ENCODE measurements around the gene PRKCI. TPM values are rescaled to one million over a fixed set of nuclear protein-coding genes. Genes with fewer than 3 reads are reported as not detected.

Gene PRKCI
- total and polyA plus RNA-seq, 9 of the 15 experiments (the other 6 are each of a cell fraction or from before 2014, with no cell fraction given) = 10.5 to 43.2 (median 31.4) TPM

DNA sequence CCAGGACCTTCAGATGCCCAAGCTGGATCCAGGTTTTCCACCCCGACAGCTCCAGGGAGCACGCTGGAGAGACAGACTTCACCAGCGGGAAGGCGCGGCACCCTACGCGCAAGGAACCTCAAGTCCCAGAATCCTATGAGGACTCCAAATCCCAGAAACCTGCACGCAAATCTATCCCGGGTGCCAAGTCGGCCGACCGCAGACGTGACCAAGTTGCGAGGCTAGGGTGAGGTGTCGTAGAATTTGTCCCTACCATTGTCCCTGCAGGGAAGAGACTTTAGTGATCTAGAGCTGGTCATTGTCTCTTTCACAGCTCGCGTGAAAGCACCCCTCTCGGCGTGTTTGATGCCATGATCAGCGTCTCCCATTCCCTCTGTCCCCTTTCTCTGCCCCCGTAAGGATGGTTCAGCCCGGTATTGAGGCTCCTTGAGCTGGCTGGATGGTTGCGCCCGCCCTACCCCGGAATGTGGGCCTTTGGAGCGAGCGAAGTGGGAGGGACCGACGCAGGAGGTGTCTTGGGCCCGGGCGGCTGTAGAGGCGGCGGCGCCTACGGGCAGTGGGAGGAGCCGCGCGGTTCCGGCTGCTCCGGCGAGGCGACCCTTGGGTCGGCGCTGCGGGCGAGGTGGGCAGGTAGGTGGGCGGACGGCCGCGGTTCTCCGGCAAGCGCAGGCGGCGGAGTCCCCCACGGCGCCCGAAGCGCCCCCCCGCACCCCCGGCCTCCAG is at the start of gene PRKCI (continued):
- TF ChIP-seq, protein P1, sequence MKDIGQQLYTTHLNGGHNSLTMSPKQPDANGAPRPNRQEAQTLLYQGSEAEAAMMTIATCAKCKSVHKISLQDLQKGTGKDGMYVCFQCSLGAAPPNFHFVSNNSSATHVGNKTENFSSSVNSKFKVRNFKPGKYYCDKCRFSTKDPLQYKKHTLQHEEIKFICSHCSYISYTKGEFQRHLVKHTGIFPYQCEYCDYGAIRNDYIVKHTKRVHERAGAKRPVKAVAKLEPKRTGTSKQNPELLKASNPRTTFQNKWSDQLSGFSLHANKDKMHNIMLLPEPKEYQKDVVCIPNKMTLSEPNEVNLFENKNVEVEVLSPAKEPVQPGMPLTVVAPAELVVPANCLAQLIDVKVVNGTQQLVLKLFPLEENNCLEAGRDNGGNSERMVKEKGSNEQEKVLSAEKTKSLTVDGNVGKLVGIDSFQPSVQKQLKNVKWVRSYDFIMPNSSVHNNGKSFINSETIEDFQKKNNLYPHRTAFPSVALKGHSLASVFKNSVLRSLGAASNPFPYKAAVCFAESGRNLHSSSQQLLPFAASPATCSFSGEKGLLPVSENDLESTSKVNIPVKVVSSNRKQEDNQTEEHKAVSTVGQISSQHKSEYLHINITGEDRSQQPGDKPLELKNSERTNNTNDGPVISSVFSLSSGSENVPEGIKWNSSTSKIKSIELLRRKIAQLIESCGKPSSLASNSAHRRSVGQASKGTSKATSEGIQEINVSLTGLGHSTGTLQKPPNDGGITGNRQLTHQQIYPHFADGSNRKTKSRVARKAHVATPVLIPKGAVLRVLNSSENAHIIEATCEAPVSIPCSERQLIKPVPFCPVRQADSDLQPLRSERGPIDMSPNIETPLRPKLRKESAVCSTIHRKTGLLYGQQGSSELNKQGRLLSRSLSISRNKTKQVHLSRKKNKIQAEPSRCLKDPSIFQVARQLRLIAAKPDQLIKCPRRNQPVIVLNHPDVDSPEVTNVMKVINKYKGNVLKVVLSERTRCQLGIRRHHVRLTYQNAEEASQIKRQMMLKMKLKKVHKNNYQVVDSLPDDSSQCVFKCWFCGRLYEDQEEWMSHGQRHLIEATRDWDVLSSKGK (CRISPR knock-in tag; IDR thresholded peaks at IDR 0.05) = no peak
- TF ChIP-seq ZNF197 (CRISPR knock-in tag; IDR thresholded peaks at IDR 0.05; ENCODE audit: low read depth) (peak; percentile 47; the same call in 1 of the 2 replicates), KDM5B (IDR thresholded peaks at IDR 0.05; ENCODE audit: insufficient replicate concordance, low read depth, low read length) (peak; percentile 87), ZNF512 (tag; IDR thresholded peaks at IDR 0.05) (no peak), HIVEP1 (CRISPR knock-in tag; IDR thresholded peaks at IDR 0.05) (no peak), PHF20 (IDR thresholded peaks at IDR 0.05; ENCODE audit: partially characterized antibody) (no peak), HNRNPL (IDR thresholded peaks at IDR 0.05; ENCODE audit: low read depth, low read length) (no peak), HDAC6 (IDR thresholded peaks at IDR 0.05; ENCODE audit: low read depth, low read length) (no peak), ZNF384 (IDR thresholded peaks at IDR 0.05; ENCODE audit: low read depth, low read length) (no peak), RUNX1 (IDR thresholded peaks at IDR 0.05; ENCODE audit: low read depth) (no peak), DIDO1 (tag; IDR thresholded peaks at IDR 0.05; ENCODE audit: low read depth) (peak; percentile 64), ZNF253 (CRISPR knock-in tag; conservative IDR thresholded peaks at IDR 0.05) (no peak), ZNF717 (CRISPR knock-in tag; IDR thresholded peaks at IDR 0.05) (no peak), XRCC5 (IDR thresholded peaks at IDR 0.05; ENCODE audit: low read depth, low read length) (peak; percentile 46; the same call in 1 of the 2 replicates)
- TF ChIP-seq, protein P2, sequence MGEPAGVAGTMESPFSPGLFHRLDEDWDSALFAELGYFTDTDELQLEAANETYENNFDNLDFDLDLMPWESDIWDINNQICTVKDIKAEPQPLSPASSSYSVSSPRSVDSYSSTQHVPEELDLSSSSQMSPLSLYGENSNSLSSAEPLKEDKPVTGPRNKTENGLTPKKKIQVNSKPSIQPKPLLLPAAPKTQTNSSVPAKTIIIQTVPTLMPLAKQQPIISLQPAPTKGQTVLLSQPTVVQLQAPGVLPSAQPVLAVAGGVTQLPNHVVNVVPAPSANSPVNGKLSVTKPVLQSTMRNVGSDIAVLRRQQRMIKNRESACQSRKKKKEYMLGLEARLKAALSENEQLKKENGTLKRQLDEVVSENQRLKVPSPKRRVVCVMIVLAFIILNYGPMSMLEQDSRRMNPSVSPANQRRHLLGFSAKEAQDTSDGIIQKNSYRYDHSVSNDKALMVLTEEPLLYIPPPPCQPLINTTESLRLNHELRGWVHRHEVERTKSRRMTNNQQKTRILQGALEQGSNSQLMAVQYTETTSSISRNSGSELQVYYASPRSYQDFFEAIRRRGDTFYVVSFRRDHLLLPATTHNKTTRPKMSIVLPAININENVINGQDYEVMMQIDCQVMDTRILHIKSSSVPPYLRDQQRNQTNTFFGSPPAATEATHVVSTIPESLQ (CRISPR knock-in tag; IDR thresholded peaks at IDR 0.05) = 0 out of 2 replicates have a peak, but pooled peaks have one; percentile 64
- TF ChIP-seq, protein P3, sequence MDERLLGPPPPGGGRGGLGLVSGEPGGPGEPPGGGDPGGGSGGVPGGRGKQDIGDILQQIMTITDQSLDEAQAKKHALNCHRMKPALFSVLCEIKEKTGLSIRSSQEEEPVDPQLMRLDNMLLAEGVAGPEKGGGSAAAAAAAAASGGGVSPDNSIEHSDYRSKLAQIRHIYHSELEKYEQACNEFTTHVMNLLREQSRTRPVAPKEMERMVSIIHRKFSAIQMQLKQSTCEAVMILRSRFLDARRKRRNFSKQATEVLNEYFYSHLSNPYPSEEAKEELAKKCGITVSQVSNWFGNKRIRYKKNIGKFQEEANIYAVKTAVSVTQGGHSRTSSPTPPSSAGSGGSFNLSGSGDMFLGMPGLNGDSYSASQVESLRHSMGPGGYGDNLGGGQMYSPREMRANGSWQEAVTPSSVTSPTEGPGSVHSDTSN (CRISPR knock-in tag; IDR thresholded peaks at IDR 0.05; ENCODE audit: low read depth) = no peak
- TF ChIP-seq, protein P3 (tag; conservative IDR thresholded peaks at IDR 0.05; ENCODE audit: low read depth) = 0 out of 2 replicates have a peak, but pooled peaks have one; percentile 30

Data from K562 (cell line).